Ovary (tissue), 3 donors: ENCODE data around the gene AFTPH.

Experiments used
- EP300 ChIP-seq: sonication (generic); formaldehyde crosslinking; IDR thresholded peaks from one replicate; pipeline ENCODE4 v1.6.1; 2017; ENCODE audit warnings: antibody characterized with exemption
- TF ChIP-seq, protein P1 (sequence below), 3 donors: fragments of 450-650 bp in 2 of 3; fragments of 200-600 bp in 1 of 3; IDR thresholded peaks; one replicate each; pipeline versions ENCODE4 v1.5.1 to v1.8.0; 2016 to 2022; ENCODE audit warnings: antibody characterized with exemption in 3 of 3, mild to moderate bottlenecking in 1 of 3
- donor health status: DM: no; HTN: no; CAD: no.

DNA sequence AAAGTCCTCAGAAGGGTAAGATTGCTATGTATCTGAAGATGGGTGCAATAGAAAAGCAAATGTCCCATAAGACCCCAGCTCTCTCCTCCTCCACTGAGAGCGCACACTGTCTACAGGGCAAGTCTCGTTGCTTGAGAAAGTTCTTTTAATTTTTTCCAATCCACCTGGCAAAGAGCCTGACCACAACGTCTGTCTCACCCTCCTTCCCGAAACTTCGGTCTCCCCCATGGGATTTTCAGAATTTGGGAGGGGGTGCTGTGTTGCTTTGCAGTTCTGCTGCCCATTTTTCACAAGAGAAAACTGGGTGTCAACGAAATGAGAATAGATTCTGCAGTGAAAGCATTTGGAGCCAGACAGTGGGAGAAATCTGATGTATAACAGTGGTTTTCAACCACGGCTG, 89.1 kb downstream of the AFTPH start:
- TF ChIP-seq, protein P1, sequence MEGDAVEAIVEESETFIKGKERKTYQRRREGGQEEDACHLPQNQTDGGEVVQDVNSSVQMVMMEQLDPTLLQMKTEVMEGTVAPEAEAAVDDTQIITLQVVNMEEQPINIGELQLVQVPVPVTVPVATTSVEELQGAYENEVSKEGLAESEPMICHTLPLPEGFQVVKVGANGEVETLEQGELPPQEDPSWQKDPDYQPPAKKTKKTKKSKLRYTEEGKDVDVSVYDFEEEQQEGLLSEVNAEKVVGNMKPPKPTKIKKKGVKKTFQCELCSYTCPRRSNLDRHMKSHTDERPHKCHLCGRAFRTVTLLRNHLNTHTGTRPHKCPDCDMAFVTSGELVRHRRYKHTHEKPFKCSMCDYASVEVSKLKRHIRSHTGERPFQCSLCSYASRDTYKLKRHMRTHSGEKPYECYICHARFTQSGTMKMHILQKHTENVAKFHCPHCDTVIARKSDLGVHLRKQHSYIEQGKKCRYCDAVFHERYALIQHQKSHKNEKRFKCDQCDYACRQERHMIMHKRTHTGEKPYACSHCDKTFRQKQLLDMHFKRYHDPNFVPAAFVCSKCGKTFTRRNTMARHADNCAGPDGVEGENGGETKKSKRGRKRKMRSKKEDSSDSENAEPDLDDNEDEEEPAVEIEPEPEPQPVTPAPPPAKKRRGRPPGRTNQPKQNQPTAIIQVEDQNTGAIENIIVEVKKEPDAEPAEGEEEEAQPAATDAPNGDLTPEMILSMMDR (IDR thresholded peaks at IDR 0.05) = no peak
- no peak for TF ChIP-seq EP300
